ENCODE results near the gene GRIN3A.
"Not testable (repeated sequence)": the region's sequence is repeated elsewhere in the genome, so short reads cannot be mapped to it uniquely, and the experiment has no call there.

Gene GRIN3A

DNA sequence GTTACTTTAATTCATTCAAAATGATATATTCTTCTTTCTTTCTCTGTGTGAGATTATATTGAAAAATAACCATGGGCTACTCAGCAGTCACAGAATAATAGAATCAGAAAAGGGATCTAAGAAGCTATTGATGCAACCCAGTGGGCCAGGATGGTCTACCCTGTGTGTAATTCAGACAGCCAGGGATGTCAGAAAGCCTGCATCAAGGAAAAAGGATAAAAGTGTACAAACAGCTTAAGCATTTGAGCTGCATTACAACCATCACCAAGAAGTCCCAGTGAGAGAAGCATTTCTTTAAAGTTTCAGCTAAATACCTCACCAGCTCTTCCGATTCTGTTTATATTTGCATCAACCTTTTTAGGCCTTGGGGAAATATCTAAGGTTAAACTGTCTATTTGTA lies 105.8 kb downstream of the GRIN3A start:
- DNase-seq (ENCODE audit: low read depth in 2 of 2) = no peak

DNA sequence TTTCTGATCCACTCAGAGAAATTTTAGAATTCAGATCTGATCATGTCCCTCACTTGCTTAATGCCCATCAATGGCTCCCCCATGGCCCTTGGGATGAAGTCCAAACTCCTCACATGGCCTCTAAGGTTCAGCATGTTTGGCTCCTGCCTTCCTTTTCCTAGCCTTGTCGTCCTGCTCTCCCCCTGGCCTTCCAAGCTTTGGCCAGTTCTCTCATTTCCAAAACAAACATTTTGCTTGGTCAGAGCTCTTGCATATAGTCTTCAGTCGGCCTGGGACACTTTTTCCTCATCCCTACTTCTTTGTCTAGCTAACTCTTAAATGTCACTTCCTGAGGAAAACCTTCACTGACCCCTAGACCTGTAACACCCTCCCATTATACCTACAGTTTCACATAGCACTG lies 106.6 kb downstream of the GRIN3A start:
- DNase-seq (ENCODE audit: low read depth in 2 of 2) = no peak

DNA sequence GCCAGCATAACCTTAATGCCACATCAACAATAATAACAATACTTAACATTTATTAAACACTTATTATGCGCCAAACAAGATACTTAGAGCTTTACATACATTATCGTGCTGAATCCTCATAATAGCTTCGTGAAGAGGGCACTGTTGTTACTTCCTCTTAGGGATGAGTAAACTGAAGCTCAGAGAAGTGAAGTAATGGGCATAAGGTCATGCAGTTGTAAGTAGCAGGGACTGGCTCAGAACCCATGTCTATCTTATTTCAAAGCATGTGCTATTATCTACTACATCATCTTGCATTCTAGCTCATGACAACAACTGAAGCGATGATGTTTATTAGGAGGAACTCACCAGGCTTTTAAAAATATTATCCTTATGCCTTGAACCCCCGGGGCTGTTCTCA lies 108.8 kb downstream of the GRIN3A start:
- DNase-seq (ENCODE audit: low read depth in 2 of 2) = no peak

DNA sequence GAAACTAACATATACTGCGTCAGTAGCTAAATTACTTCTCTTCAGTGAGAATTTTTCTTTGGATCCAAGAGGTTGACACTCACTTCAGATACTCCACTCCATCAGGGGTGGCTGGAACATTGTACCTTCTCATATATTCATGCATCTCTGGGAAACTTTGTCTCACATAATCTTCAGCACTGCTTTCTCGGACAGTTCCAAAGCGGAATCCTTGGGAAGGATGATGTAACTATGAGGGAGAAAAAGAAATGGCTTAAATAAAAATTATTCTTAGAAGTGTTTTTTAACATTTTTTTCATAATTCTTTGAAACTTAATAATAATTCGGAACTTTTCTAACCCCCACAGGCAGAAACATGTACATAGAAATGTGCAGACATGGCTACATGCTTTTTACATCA lies 110.3 kb downstream of the GRIN3A start:
- no peak for DNase-seq (ENCODE audit: low read depth in 2 of 2)

DNA sequence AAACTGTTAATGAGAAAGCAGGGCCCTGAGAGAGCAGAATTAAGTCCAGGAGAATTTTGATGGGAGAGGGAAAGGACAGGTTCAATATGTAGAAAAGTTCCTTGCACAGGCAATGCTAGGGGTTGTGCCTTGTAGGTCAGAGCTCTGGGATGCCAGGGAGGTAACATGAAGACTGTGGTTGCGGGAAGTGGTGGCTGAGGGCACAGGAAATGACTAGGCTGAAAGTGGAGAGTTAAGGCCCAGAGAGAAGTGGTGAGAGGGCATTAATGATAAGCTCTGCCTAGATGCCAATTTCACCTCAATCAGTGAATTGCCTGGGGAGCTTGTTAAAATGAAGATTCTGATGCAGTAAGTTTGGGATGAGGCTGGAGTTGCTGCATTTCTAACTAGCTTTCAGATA lies 112.2 kb downstream of the GRIN3A start:
- DNase-seq (ENCODE audit: low read depth in 2 of 2) = no peak

DNA sequence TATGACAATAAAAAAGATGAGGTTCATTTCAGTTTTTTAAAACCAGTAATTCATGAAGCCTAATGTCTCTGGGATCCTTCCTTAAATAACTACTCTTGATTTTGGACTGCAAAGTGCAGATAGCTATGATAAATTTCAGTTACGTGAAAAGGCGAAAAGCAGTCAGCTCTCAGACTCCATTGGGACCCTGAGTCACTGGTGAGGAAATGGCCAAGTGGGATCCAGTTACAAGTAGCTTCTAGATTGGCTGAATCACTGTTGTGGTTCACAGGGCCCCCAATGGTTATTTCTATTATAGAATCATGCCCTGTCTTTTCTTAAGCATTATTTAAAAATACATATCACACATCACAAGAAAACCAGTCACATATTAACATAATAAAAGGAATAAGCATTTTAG lies 112.6 kb downstream of the GRIN3A start:
- DNase-seq (ENCODE audit: low read depth in 2 of 2) = no peak

DNA sequence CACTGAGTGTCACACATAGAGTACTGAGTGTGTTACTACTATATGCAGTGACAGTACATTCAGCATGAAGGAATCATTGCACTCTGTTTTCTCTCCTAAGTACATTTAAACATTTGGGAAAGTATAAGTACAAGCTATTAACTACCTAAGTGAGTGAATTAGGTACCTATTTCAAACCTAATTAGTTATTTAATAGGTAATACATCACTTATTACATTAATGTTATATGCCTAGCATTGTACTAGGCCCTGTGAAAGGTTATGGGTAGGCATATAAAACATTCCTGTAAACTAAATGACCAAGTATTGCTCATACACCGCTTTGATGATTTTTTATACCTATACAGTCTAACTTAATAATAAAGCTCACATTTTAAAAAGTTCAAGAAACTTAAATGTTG lies 118.0 kb downstream of the GRIN3A start:
- DNase-seq (ENCODE audit: low read depth in 2 of 2) = no peak

DNA sequence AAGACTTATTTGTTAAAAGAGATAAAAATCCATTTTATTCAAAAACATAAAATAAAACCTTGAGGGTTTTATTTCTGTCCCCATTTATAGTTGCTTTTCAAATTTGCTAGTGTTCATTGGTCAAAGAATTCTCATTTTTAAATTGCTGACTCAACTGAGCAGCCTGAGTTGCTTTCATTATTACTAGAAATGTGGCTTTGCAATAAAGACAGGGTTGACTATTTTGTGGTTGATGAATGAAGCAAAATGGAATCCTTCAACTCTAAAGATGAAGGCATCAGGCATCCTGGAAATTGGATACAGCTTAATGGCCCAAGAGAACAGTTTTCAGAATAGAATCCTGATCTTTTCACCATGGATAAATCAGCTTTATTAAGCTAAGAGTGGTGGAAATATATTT lies 119.7 kb downstream of the GRIN3A start:
- DNase-seq (ENCODE audit: low read depth in 2 of 2) = no peak

DNA sequence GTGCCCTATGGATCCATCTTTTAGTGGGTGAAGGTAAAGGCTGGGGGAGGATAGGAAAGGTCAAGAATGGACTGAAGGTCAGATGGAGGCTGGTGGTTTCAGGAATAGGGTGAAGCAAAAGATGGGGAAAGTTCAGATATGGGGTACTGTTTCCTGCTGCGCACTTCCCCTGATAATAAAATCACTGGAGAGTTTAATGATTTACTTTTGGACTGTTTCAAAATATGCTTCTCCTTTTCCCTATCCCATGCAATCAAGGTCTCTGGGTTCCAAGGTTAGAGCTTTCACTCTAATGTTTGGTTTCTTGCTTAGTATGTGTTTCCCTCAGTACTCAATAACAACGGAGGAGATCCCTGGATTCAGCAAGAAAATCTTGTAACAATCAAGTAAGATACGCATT lies 132.9 kb downstream of the GRIN3A start:
- DNase-seq (ENCODE audit: low read depth in 2 of 2) = no peak

DNA sequence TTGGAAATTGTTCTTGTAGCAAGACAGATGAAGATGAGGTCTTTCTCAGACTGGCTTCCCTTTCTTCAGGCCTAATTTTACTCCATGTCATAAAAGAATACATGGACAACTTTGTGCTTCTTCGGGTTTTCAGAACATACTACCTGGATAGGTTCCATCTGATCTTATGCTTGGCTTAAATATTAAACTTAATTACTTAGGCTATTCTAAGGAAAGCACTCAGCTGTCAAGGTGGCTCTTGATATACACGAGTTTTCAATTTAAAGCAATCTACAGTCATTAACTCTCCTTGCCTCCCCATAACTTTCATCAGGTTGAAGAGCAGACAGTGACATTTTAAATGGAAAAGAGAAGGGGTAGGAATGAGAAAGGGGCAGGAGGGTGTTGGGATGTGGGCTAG lies 134.2 kb downstream of the GRIN3A start:
- DNase-seq (ENCODE audit: low read depth in 2 of 2) = no peak

DNA sequence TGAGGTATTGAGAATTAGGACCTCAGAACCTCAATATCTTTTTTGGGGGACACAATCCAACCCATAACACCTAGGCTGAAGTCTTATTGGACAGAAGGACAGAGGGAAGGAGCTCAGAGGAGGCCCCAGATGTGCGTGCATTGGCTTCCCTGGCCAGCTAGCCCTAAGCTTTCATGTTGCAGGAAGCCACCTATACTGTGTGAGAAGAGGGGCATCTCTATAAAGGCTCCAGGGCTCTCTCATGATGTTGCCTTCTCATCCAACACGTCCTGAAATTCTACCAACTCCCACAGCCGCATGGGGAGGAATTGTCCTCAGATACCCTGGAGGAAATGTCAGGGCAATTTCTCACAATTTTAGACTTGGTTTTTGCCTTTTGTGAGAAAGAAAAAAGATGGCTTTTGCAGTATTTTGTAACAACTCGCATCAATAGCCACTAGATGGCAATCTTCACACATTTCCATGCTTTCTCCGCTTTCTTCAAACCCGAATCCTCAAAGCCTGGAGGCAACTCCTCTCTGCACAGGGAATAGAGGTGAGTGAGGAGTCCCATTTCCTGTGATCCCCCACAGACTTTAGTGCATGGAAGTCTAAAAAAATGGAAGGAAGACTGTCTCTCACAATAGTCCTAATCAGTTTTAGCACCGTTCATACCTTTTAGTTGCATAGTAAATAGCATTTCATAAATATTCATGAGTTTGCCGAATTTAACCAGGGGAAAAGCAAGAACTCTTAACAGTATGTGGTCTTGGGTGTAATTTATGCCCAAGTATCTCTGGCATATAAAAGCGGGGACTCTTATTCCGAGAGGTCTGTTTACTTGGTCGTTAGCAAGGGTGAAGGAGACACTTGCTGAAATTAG lies 136.3 kb downstream of the GRIN3A start:
- no peak for DNase-seq (ENCODE audit: low read depth in 2 of 2)

DNA sequence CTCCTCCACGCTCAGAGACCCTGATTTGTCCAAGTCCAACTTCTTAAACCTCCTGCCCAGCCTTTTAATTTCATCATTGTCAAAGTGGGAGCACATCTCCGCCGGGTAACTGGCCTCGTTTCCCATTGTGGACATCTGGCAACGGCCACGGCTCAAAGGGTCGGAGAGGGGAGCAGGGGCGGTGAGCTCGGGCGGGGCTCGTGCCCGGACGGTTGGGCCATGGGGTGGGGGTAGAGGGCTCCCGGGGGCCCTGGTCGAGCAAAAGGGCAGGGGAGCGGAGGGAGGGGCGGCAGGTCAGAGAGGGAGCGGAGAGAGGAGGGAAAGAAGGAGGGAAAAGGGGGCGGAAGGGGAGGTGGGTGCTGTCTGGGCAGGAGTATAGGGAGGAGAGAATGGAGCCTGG lies 143.7 kb downstream of the GRIN3A start, which contains the start of gene PPP3R2:
Gene PPP3R2 (minus strand): TSS at position 174 of the 400 bp plus-strand sequence. CDS start 48 bp downstream, at position 126.
- no peak for DNase-seq (ENCODE audit: low read depth in 2 of 2)

DNA sequence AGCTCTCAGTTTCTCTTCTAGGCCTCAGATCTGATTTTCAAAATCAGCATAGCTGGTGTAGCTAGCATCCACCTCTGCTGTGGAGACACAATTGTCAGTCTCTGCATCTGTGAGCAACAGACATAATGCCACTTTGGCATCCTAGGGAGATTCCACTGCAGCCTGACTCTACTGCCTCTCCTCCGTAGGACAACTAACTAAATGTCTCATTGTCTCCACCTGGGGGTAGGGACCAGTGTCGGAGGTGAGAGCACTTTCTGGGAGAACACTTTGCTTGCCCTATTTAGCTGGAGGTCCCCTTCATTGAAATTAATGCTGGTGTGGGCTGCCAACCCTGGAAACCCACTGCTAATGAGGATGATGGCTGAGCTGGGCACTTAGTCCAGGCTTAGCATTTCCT lies 145.1 kb downstream of the GRIN3A start:
- no peak for DNase-seq (ENCODE audit: low read depth in 2 of 2)

DNA sequence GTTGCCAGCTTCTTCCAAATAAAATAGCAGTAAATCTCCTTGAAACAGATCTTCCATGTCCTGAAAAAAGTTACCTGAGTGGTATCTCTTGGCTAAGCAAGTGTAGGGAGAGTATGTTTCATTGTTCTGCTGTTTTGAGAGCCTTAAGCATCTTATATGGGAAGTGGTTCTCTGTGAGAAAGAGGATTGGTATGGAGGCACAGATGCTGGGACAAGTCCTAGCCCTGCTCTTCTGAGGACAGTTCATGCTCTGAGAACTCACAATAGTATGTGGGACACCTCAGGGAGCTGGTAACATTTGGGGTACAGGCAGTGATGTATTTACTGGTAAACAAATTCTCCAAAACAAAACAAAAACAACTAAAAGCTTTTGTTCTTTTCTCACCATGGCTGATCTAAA lies 145.7 kb downstream of the GRIN3A start:
- no peak for DNase-seq (ENCODE audit: low read depth in 2 of 2)

DNA sequence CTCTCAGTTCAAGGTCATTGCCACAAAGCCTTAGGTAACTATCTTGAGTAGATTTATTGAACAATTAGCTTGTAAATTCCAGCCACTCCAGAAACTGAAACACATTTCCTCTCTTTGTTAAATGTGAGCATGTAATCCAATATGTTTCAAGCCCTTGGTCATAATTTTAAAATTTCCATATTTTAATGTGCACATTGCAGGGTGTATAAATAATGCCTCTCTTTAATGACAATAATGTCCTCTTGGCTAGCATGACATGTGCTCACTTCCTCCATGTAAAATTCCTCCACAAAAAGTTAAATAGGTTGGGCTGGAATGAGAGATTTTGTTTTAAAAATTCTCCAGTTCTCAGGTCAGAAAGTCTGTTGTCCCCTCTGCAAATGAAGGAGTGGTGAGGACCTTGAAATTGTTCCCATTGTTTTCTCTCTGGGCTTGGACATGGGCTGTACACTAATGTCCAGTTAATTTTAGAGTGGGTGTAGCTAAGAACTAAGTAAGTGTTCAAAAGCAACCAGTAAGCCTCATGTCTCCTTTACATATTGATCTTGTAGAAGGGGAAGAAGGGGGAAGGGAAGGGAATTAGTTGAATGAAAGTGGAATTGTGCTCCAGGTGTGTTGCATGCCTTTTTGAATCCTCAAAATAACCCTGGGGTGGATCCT lies 146.5 kb downstream of the GRIN3A start:
- no peak for DNase-seq (ENCODE audit: low read depth in 2 of 2)

DNA sequence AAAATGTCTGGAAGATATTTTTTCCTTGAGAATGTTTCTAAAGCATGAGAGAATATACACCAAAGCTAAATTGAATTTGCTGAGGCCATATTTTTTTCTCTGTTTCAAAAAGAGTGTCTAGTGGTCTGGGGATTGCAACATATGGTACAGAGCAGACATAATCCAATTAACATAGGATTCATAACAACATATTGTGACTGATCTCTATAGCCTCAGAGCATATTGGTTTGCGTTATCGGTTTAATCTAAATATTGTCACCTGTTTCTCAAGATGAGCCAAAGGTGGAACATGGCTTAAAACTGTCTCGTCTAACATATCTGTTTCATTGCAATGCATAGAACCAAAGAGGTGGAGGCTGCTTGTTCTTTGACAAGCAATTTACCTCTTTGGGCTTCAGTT lies 147.5 kb downstream of the GRIN3A start:
- no peak for DNase-seq (ENCODE audit: low read depth in 2 of 2)

DNA sequence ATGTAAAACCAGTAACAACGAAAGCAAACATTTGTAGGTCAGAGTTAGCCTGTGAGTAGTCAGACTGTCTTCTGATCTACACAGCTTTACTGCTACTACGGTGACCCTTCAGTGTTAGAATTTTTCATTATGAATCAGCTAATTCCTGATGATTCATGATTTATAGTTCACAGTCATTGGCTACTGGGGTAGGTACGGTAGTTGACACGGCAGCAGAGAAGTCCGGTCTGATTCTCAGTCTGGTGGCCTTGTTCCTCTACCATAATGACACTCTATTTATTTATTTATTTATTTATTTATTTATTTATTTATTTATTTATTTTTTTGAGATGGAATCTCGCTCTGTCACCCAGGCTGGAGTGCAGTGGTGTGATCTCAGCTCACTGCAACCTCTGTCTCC lies 148.4 kb downstream of the GRIN3A start:
- not testable (repeated sequence) for DNase-seq (ENCODE audit: low read depth in 2 of 2)

DNA sequence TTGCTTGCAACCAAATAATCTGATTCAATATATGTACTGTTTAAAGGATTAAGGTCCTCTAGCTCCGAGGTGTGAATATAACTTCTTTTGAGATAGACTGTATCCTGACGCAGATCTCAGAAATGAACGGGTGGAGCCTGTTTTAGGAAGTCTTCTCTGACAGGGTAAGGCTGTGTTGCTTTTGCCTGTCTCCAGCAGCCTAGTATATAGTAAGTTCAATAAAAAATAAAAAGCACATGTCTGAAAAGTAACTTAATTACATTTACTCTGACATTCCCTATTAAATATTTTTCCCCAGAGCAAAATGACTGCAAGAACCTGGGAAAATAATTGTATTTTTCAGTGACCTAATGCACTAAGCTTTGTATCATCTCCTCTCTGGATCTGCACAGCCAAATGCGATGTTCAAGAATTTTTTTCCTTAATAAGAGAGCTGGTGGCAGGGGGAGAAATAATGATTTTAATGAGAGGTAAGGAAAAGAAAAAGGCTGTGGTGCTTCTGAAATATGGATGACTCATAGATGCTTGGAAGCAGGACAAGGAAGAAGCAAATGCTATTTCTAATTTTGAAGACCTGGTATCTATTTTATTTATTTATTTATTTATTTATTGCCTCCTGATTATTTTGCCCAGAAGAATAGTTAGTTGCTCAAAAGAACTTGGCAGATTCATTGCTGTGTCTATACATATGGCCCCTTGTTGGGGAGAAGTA lies 151.0 kb downstream of the GRIN3A start:
- DNase-seq (ENCODE audit: low read depth in 2 of 2) = no peak

DNA sequence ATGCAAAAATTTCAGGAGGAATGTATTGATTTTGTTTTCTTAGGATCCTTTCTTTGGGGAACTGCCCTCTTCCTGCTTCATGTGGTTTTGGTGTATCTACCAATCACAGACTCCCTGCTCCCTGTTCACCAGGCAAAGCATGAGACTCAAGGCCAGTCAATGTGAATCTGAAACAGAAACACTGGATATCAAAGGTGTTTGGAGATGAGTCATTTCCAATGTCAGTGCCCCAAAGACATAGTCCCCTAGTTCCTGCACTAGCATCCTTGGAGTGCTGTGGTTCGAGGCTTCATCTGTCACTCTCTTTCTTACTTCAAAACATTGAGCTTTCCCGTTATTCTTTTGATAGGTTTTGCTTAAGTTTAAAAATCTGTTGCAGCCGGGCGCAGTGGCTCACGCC lies 151.8 kb downstream of the GRIN3A start:
- no peak for DNase-seq (ENCODE audit: low read depth in 2 of 2)

DNA sequence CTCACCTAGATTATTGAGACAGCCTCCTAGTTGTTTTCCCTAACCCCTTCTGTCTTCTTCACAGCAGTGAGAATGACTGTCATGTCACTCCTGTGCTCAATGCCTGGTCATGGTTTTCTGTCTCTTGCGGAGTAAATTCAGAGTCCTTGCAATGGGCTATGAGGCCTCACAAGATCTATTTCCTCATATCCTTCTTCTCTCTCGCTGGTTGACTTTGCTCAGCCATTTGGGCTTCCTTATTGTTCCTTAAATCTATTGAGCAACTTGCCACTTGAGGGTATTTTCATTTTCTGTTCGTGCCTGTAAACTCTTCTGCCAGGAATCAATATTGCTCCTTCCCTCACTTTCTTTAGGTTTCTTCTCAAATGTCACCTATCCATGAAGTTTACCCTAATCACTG lies 152.7 kb downstream of the GRIN3A start:
- no peak for DNase-seq (ENCODE audit: low read depth in 2 of 2)

DNA sequence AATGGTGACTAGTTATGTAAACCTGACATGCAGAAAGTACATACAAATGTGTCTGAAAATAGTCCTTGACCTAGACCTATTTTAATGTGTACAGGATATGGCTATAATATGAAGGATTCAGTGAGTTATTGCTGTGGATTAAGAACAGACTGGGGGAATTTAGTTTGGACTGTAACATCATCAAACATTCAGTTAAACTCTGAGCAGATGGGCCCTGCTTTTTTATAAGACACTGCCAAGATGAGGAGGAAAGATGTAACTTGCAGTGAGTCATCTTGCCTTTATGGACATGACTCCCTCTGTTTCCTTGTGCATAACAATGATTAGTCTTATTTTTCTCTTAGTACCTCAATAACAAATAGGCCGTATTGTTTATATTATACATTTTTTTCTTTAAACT lies 155.9 kb downstream of the GRIN3A start:
- no peak for DNase-seq (ENCODE audit: low read depth in 2 of 2)

DNA sequence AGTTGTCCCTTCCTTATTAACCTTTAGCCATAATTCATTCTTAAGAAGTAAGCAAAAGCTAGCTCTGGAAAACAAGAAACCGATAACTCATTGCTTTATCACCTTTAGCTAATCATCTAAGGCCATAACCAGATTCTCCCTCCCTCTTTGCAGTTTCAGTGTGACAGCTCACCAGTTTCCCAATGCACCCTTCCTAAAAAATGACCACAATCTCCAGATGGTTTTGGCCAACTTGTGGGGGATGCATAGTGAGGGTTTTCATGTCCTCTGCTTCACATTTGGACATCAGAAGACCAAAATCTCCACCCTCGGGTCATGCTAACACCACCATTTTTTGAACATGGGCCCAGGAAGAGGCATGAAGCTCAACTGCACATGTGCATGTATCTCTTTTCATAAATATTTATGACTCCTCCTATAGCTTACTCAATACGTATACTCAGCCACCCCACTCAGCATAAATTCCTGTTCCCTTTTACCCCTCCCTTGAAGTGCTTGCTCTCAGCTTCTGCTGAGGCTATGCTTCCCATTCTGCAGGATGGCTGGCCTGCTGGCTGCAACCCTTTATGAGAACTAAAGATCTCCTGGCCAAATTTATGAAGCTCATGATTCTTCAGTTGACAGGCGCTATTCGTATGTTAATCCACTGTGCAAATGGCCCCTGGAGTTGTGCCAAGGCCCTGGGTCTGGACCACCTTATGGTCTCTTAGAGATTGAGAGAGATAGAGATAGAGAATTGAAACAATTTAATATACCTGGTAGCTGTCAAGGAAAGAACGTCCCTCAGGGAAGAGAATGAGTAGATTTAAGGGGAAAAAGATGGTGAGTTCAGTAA lies 158.5 kb downstream of the GRIN3A start:
- no peak for DNase-seq (ENCODE audit: low read depth in 2 of 2)

Data from stimulated activated CD4-positive, alpha-beta T cell treated with anti-CD3 and anti-CD28 coated beads, Interleukin-1b, Interleukin-23, amount 100 ng/mL, for 1 hour (primary cell).